GM23338 (cell line): ENCODE data around the gene ZFY. TPM values are rescaled to one million over a fixed set of nuclear protein-coding genes. Genes with fewer than 3 reads are reported as not detected.

ENCODE experiments used
- ATAC-seq: fragments of 200-7000 bp; cut with Tn5 transposase; 3 replicates; pipeline ENCODE4 v1.9.1; 2020
- DNase-seq: peaks from one replicate; pipeline ENCODE4 v3.0.0-alpha.2; 2015; ENCODE audit warnings: low spot score
- H2AFZ ChIP-seq: fragments of 200-600 bp; sonication (generic); 2 replicates; pipeline ENCODE4 v1.8.0; 2016; ENCODE audit warnings: antibody characterized with exemption, mild to moderate bottlenecking, moderate library complexity
- H3F3A ChIP-seq: fragments of 200-600 bp; sonication (generic); replicated peaks from 2 replicates; pipeline ENCODE4 v1.8.0; 2017; ENCODE audit warnings: antibody characterized with exemption, mixed run types, low read depth
- H3K27ac ChIP-seq: fragments of 200-600 bp; sonication (generic); 2 replicates; pipeline ENCODE4 v1.6.1; 2016; ENCODE audit warnings: low read depth
- H3K27me3 ChIP-seq: fragments of 200-600 bp; sonication (generic); 2 replicates; pipeline ENCODE4 v1.8.0; 2016; ENCODE audit warnings: mild to moderate bottlenecking, mixed run types, moderate library complexity; ENCODE audit not compliant: insufficient read depth
- H3K36me3 ChIP-seq: fragments of 200-600 bp; sonication (generic); 2 replicates; pipeline ENCODE4 v1.8.0; 2016; ENCODE audit warnings: mild to moderate bottlenecking; ENCODE audit not compliant: insufficient read depth
- H3K4me1 ChIP-seq: fragments of 200-600 bp; sonication (generic); 2 replicates; pipeline ENCODE4 v1.8.0; 2016; ENCODE audit warnings: mild to moderate bottlenecking, moderate library complexity; ENCODE audit not compliant: insufficient read depth
- H3K4me2 ChIP-seq: fragments of 200-600 bp; sonication (generic); 2 replicates; pipeline ENCODE4 v1.7.1; 2017; ENCODE audit warnings: mixed run types
- H3K4me3 ChIP-seq: fragments of 200-600 bp; sonication (generic); 2 replicates; pipeline ENCODE4 v1.6.1; 2016; ENCODE audit warnings: mixed run types
- H3K79me2 ChIP-seq: fragments of 200-600 bp; sonication (generic); replicated peaks from 2 replicates; pipeline ENCODE4 v1.8.0; 2017; ENCODE audit warnings: mild to moderate bottlenecking; ENCODE audit not compliant: insufficient read depth
- H3K9me2 ChIP-seq: fragments of 200-600 bp; sonication (generic); 2 replicates; pipeline ENCODE4 v1.8.0; 2017; ENCODE audit not compliant: insufficient read depth
- H4K20me1 ChIP-seq: fragments of 200-600 bp; sonication (generic); replicated peaks from 2 replicates; pipeline ENCODE4 v1.8.0; 2017; ENCODE audit warnings: mild to moderate bottlenecking; ENCODE audit not compliant: insufficient read depth
- H3K27ac Mint-ChIP-seq: 2 replicates; pipeline ENCODE4 v1.8.0; 2020; ENCODE audit warnings: inconsistent platforms, mild to moderate bottlenecking, moderate library complexity, mixed read lengths
- H3K27me3 Mint-ChIP-seq: 3 replicates; pipeline ENCODE4 v1.8.0; 2022; ENCODE audit warnings: low read depth, mild to moderate bottlenecking, moderate library complexity, mixed read lengths, inconsistent platforms; ENCODE audit not compliant: insufficient read depth, poor library complexity
- H3K36me3 Mint-ChIP-seq: 3 replicates; pipeline ENCODE4 v1.8.0; 2021; ENCODE audit warnings: low read depth, mild to moderate bottlenecking, inconsistent platforms, moderate library complexity, mixed read lengths
- H3K4me1 Mint-ChIP-seq: 3 replicates; pipeline ENCODE4 v1.8.0; 2020; ENCODE audit warnings: mild to moderate bottlenecking, inconsistent platforms, mixed read lengths
- H3K4me3 Mint-ChIP-seq: 3 replicates; pipeline ENCODE4 v1.8.0; 2021; ENCODE audit warnings: moderate library complexity, mild to moderate bottlenecking, inconsistent platforms, mixed read lengths
- H3K9me3 Mint-ChIP-seq: 3 replicates; pipeline ENCODE4 v1.8.0; 2020; ENCODE audit warnings: moderate library complexity, mild to moderate bottlenecking, inconsistent platforms, mixed read lengths
- CREB1 ChIP-seq: fragments of 250-450 bp; sonication (Bioruptor Pico); IDR thresholded peaks from 2 replicates; pipeline ENCODE4 v1.5.0; 2020; ENCODE audit warnings: low read depth, mild to moderate bottlenecking, moderate library complexity
- CTCF ChIP-seq, 2 experiments: fragments of 200-600 bp in 1 of 2; sonication (generic) in 1 of 2; conservative IDR thresholded peaks; 2 replicates each; pipeline versions ENCODE4 v1.5.1 to v1.6.1; 2016 to 2017; ENCODE audit warnings: antibody characterized with exemption in 2 of 2, low read depth in 2 of 2, mild to moderate bottlenecking in 2 of 2, moderate library complexity in 1 of 2
- ETS1 ChIP-seq: IDR thresholded peaks from 2 replicates; pipeline ENCODE4 v1.6.1; 2016; ENCODE audit warnings: antibody characterized with exemption
- EZH2 ChIP-seq: fragments of 200-600 bp; sonication (generic); IDR thresholded peaks from one replicate; pipeline ENCODE4 v1.8.0; 2017; ENCODE audit warnings: antibody characterized with exemption, mild to moderate bottlenecking, low read depth; ENCODE audit not compliant: unreplicated experiment
- JUNB ChIP-seq: IDR thresholded peaks from one replicate; pipeline ENCODE4 v1.6.1; 2016; ENCODE audit warnings: antibody characterized with exemption; ENCODE audit not compliant: unreplicated experiment
- NANOG ChIP-seq: IDR thresholded peaks from 2 replicates; pipeline ENCODE4 v1.6.1; 2016; ENCODE audit warnings: antibody characterized with exemption, borderline replicate concordance
- POLR2AphosphoS5 ChIP-seq: IDR thresholded peaks from 2 replicates; pipeline ENCODE4 v1.6.1; 2016; ENCODE audit warnings: antibody characterized with exemption, low read depth
- ZNF331 ChIP-seq: fragments of 250-450 bp; sonication (Bioruptor Pico); IDR thresholded peaks from 2 replicates; pipeline ENCODE4 v1.5.0; 2020; ENCODE audit warnings: low read depth, mild to moderate bottlenecking, moderate library complexity
- ZNF462 ChIP-seq: fragments of 250-450 bp; sonication (Bioruptor Pico); IDR thresholded peaks from 2 replicates; pipeline ENCODE4 v1.5.0; 2020; ENCODE audit warnings: mild to moderate bottlenecking, moderate library complexity
- polyA plus RNA-seq: library from polyadenylated mRNA; unstranded; fragments of >200 nt; fragmentation: Nextera tagmentation; extraction: Ambion mirVana; gene quantifications from 2 replicates; pipeline ENCODE4 v1.2.1, GENCODE V29; 2016
- total RNA-seq: library from RNA; depleted of rRNA; stranded (reverse); fragments of >200 nt; shearing (Covaris generic); gene quantifications from 2 replicates; pipeline ENCODE4 v1.2.3, GENCODE V29; 2014

The ZFY gene
- total and polyA plus RNA-seq, 2 experiments from 2014 or later, result 4.5 to 9.4 TPM

GRCh38 chrY:2887955-2888354 lies 47.2 kb upstream of the ZFY start:
- H3K4me1 ChIP-seq, result no peaks in the 10 kb centered on the region
- no peak overlapping the region for H2AFZ ChIP-seq
- Mint-ChIP-seq H3K4me3 (no peak overlapping the region), H3K36me3 (no peaks in the 10 kb centered on the region), H3K9me3 (no peaks in the 10 kb centered on the region; the same call in 2 of the 3 replicates), H3K27ac (no peak overlapping the region), H3K27me3 (peaks cover 4% of the 10 kb centered on the region), H3K4me1 (peaks cover 21% of the 10 kb centered on the region; the same call in 2 of the 3 replicates)
- TF ChIP-seq JUNB (no peak), CTCF (conservative IDR thresholded peaks at IDR 0.05; ENCODE audit: low read depth in 2 of 2) (no peak)
- no peak overlapping the region for H3K4me3 ChIP-seq
- H3K27me3 ChIP-seq, result no peaks in the 10 kb centered on the region
- no peak; the same call in 2 of the 3 replicates for ATAC-seq
- no peaks in the 10 kb centered on the region for H3F3A ChIP-seq
- no peaks in the 10 kb centered on the region for H3K79me2 ChIP-seq
- no peak overlapping the region for H3K27ac ChIP-seq
- H3K4me2 ChIP-seq, result no peak overlapping the region
- peak; percentile 5 for DNase-seq
- H3K36me3 ChIP-seq, result no peaks in the 10 kb centered on the region
- H4K20me1 ChIP-seq, result no peaks in the 10 kb centered on the region
- no peaks in the 10 kb centered on the region for H3K9me2 ChIP-seq

- no peak overlapping the region for H3K27ac Mint-ChIP-seq
- H3K4me2 ChIP-seq, result no peak overlapping the region
- H3K79me2 ChIP-seq, result no peaks in the 10 kb centered on the region
- H3K9me2 ChIP-seq, result no peaks in the 10 kb centered on the region
- H3K27me3 ChIP-seq, result no peaks in the 10 kb centered on the region
- H3K4me1 Mint-ChIP-seq, result peaks cover 3% of the 10 kb centered on the region
- DNase-seq (no peak), ATAC-seq (no peak)
- no peaks in the 10 kb centered on the region for H3K36me3 Mint-ChIP-seq
- H3K27me3 Mint-ChIP-seq, result peaks cover 1% of the 10 kb centered on the region
- H2AFZ ChIP-seq, result no peak overlapping the region
- no peaks in the 10 kb centered on the region for H3K36me3 ChIP-seq
- H3K9me3 Mint-ChIP-seq, result no peaks in the 10 kb centered on the region
- no peaks in the 10 kb centered on the region for H3F3A ChIP-seq
- H4K20me1 ChIP-seq, result no peaks in the 10 kb centered on the region
- H3K4me3 Mint-ChIP-seq, result no peak overlapping the region
- peaks cover 5% of the 10 kb centered on the region; the same call in 1 of the 2 replicates for H3K4me1 ChIP-seq
- no peak overlapping the region for H3K4me3 ChIP-seq
- H3K27ac ChIP-seq, result no peak overlapping the region
- TF ChIP-seq ETS1 (no peak), CTCF (conservative IDR thresholded peaks at IDR 0.05; ENCODE audit: low read depth in 2 of 2) (no peak), NANOG (no peak), EZH2 (no peak), CREB1 (CRISPR knock-in tag) (no peak), ZNF331 (CRISPR knock-in tag) (no peak), POLR2AphosphoS5 (no peak), ZNF462 (CRISPR knock-in tag) (no peak)
Observed at GRCh38 chrY:2893471-2893870, 41.7 kb upstream of the ZFY start.
